Occipital lobe (tissue), 2 donors: ENCODE measurements around the gene KRT77. TPM values are rescaled to one million over a fixed set of nuclear protein-coding genes. Genes with fewer than 3 reads are reported as not detected.

ENCODE experiments used
- DNase-seq: peaks from one replicate; lab custom pipeline; 2025; lab: John Stamatoyannopoulos, UW
- total RNA-seq: library from RNA; depleted of rRNA; stranded (reverse); fragments of >200 nt; gene quantifications from one replicate; pipeline ENCODE4 v1.2.3, GENCODE V29; 2014

Gene KRT77
- total RNA-seq, 1 donor from 2014 or later: not detected

GRCh38 chr12:52656616-52657015, 46.7 kb downstream of the KRT77 start:
- DNase-seq: no peak

GRCh38 chr12:52655720-52656124, 47.6 kb downstream of the KRT77 start:
- no peak for DNase-seq

- no peak for DNase-seq
Measured at GRCh38 chr12:52655251-52655650, 48.1 kb downstream of the KRT77 start.

DNA sequence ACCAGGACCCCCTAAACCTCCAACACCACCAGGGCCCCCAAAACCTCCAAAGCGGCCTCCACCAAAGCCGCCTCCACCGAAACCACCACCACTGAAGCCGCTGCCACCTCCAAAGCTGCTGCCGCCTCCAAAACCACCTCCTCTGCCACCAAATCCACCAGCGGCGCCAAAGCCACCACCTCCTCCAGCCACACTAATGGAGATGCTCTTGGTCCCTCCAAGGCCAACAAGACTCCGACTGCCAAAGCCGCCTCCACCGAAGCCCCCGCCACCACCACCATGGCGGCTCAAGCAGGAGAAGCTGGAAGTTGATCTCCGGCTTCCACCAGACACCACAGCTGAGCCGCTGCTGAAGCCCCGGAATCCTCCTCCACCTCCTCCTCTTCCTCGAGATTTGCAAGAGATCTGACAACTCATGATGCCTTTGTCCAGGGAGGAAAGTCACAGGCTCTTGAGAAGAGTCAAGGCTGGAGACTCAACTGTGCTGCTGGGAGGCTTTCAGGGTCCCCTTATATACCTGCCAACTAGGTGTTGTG, 51.5 kb downstream of the KRT77 start, which contains the start of gene KRT2:
TSS of gene KRT2 (minus strand) at position 486 of the 536 bp plus-strand sequence. CDS start at position 417, 69 bp downstream.
- DNase-seq: no peak

DNA sequence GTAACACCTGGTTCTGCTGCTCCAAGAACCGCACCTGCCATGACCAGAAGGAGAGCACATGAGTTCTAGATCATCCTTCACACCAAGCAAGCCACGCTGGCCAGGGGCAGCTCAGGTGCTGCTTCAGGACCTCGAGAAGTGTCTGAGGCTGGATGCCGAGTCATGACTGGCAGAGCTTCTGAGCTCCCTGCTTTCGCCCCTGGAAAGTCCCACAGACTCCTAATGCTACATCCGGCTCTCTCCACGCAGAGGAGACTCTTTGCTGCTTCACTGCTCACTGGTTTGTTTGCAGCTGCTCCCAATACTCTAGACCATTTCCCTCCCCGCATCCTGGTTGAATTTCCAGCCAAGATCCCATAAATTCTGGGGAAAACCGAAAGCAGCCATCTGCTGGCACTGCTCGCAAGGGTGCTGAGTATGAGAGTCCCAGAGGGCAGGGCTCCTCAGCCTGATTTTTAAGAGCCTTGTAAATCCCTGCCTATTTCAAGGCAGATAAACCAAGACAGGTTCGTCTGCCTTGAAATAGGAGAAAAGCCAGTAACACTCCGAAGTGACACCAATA, 52.7 kb downstream of the KRT77 start:
- no peak for DNase-seq

DNA sequence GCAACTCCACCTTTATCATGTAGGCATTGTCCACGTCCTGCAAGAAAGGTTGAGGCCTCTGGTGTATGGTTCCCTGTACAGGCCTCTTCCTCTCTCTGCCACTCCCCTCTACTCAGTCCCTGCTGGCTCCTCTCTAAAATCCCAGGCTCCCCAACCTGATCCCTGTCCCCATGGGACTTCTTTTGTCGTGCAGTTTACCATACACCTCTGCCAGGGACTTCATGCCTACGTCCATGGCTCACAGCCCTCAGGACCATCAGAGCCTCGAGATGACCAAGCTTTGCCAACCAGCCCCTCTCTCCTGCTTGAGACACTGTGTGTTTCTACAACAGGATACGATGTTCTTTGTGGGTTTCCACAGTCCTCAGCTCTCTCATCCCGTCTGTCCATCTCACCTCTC, 54.3 kb downstream of the KRT77 start:
- DNase-seq: no peak

GRCh38 chr12:52648012-52648550, 55.2 kb downstream of the KRT77 start:
- no peak for DNase-seq

- DNase-seq: no peak
Measured at GRCh38 chr12:52647601-52648000, 55.7 kb downstream of the KRT77 start.

- DNase-seq: no peak
Measured at GRCh38 chr12:52646613-52647012, 56.7 kb downstream of the KRT77 start.

- DNase-seq: no peak
Measured at GRCh38 chr12:52645982-52646381, 57.3 kb downstream of the KRT77 start.

GRCh38 chr12:52645120-52645761, 58.1 kb downstream of the KRT77 start:
- no peak for DNase-seq

DNA sequence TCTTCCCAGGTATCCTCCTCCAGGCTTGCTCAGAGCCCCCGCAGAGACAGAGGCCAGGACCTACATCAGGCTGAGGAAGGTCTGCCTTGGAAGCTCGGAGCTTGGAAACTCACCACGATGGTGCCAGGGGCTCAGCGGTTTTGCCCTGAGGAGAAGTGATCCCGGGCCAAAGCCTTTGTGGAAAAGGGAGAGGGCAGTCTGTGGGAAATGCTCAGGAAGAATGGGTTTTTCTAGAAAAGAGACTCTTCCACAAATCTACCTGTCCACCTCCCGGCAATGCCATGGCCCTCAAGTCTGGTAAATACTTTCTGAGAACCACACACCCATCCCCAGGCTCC, 59.3 kb downstream of the KRT77 start:
- DNase-seq: no peak

DNA sequence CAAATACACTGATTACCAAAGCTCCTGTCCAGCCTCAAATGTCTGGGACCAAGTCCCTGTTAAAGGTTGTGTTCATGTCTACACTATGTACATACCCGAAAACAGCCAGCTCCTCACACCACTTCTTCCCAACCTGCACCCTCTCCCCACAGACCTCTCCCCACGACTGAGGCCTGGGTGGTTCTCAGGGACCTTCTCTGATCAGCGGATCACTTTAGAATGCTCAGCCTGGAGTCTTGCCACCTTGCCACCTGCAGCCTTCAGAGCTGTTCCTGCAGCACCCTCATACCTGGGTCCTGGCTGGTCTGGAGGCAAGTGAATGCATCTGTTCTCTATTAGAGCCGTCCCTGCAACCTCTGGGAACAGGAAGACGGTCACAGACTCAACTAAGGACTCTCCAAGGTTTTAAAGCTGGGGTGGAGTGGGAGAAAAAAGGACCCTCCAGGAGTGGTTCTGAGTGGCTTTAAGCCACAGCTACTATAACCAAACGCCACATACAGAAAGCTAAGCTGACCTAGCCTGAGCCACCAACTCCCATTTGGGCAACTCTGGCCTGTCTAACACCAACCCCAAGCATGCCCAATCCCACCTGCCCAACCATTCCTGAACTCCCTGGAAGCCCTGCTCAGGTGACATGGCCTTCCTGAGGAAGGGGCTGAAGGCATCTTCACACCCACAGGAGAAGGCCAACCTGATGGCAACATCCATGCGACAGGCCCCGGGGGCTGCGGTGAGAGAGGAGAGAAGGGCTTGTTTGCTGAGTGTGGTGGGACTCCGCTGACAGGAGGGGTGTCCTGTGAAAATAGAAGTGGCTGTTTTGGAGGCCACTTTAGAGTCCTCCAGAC, 59.9 kb downstream of the KRT77 start:
- DNase-seq: no peak

- no peak for DNase-seq
Measured at GRCh38 chr12:52641468-52641867, 61.9 kb downstream of the KRT77 start.

Other genes starting within 250 kb of the KRT77 start
- not detected for gene KRT6C, start 229.7 kb downstream of the KRT77 start, total RNA-seq
- 0.62 TPM for gene KRT6A, start 210.3 kb downstream of the KRT77 start, total RNA-seq
- gene KRT5, start 183.1 kb downstream of the KRT77 start, total RNA-seq: 0.62 TPM
- not detected for gene KRT71, start 150.4 kb downstream of the KRT77 start, total RNA-seq
- gene KRT74, start 129.7 kb downstream of the KRT77 start, total RNA-seq: not detected
- not detected for gene KRT72, start 102.1 kb downstream of the KRT77 start, total RNA-seq
- gene KRT73, start 85.0 kb downstream of the KRT77 start, total RNA-seq: not detected
- gene KRT2, start 51.3 kb downstream of the KRT77 start, total RNA-seq: not detected
- gene KRT1, start 23.1 kb downstream of the KRT77 start, total RNA-seq: 0.16 TPM
- gene KRT76, start 73.8 kb upstream of the KRT77 start, total RNA-seq: not detected
- not detected for gene KRT3, start 92.6 kb upstream of the KRT77 start, total RNA-seq
- gene KRT4, start 110.6 kb upstream of the KRT77 start, total RNA-seq: 0.94 TPM
- gene KRT79, start 130.8 kb upstream of the KRT77 start, total RNA-seq: not detected
- 1.9 TPM for gene KRT78, start 145.5 kb upstream of the KRT77 start, total RNA-seq
- gene KRT8, start 201.6 kb upstream of the KRT77 start, total RNA-seq: not detected
- 1.6 TPM for gene KRT18, start 245.6 kb upstream of the KRT77 start, total RNA-seq